Mammary epithelial cell (primary cell): ENCODE measurements around the gene RRAS.

Source experiments
- EZH2 ChIP-seq: IDR thresholded peaks from 2 replicates; pipeline ENCODE4 v1.6.1; 2012; ENCODE audit warnings: low read length, inconsistent platforms, borderline replicate concordance
- TF ChIP-seq, protein P1 (sequence below), 2 donors: IDR thresholded peaks in 1 of 2; conservative IDR thresholded peaks in 1 of 2; 2 replicates each; pipeline ENCODE4 v1.5.1; 2011 to 2012; ENCODE audit warnings: inconsistent platforms in 2 of 2, low read length in 2 of 2, mild to moderate bottlenecking in 2 of 2, control low read depth in 1 of 2, low read depth in 1 of 2; ENCODE audit not compliant: insufficient read depth in 1 of 2; ENCODE audit errors: extremely low read depth in 1 of 2

DNA sequence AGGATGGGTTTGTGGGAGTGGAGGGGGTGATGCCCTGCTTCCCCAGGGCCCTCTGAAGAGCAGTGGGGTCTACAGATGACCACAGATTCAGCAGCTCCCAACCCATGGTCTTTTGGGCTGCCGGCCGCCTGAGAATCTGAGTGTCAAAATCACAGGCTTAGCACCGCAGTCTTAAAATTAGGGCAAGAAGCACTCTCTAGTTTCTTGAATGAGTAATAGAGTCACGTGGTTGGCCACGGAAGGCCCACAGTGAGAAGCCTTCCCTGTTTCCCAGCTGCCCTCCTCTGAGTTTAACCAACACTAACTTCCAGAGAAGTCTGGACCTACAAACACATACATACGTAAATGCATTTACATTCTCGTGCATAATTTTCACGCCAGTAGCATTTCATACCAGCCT is 42.3 kb upstream of the RRAS start:
- TF ChIP-seq, protein P1, sequence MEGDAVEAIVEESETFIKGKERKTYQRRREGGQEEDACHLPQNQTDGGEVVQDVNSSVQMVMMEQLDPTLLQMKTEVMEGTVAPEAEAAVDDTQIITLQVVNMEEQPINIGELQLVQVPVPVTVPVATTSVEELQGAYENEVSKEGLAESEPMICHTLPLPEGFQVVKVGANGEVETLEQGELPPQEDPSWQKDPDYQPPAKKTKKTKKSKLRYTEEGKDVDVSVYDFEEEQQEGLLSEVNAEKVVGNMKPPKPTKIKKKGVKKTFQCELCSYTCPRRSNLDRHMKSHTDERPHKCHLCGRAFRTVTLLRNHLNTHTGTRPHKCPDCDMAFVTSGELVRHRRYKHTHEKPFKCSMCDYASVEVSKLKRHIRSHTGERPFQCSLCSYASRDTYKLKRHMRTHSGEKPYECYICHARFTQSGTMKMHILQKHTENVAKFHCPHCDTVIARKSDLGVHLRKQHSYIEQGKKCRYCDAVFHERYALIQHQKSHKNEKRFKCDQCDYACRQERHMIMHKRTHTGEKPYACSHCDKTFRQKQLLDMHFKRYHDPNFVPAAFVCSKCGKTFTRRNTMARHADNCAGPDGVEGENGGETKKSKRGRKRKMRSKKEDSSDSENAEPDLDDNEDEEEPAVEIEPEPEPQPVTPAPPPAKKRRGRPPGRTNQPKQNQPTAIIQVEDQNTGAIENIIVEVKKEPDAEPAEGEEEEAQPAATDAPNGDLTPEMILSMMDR (conservative IDR thresholded peaks at IDR 0.05 in 1 of 2, IDR thresholded peaks at IDR 0.05 in 1 of 2; ENCODE audit: extremely low read depth in 1 of 2, insufficient read depth in 1 of 2, low read depth in 1 of 2, low read length in 2 of 2) = no peak
- no peak for TF ChIP-seq EZH2
